HG03469 (cell line): ENCODE results near the gene HS3ST2.
"Not testable (repeated sequence)": the region's sequence is repeated elsewhere in the genome, so short reads cannot be mapped to it uniquely, and the experiment has no call there.

Experiments
- ATAC-seq: cut with Tn5 transposase; IDR thresholded peaks from one replicate; pipeline ENCODE4 v1.9.1; 2021; ENCODE audit warnings: mild to moderate bottlenecking, moderate library complexity, moderate number of reproducible peaks; ENCODE audit not compliant: unreplicated experiment

Gene HS3ST2

DNA sequence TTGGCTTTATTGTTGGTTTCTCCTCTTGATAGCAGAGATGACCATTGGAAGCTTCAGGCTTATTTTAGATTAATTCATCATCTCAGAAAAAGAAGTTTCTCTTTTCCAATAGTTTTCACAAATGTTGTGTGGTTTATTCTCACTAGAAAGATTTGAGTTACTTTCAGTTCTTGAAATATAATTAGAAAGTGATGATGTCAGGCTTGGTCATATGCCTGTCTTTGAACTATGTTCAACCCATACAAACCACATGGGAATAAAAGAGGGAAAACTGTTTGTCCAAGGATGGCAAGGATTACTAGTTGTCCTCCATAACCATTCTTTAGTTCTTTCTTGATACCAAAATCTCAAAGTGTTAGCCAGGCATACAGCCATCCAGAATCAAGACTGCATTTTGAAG is 3.7 kb upstream of the HS3ST2 start:
- ATAC-seq: no peak

- ATAC-seq: no peak
Measured at GRCh38 chr16:22813223-22813947, 577 bp upstream of the HS3ST2 start.

GRCh38 chr16:22814711-22815105 is 746 bp downstream of the HS3ST2 start:
- ATAC-seq: no peak

GRCh38 chr16:22815863-22816262 is 1.9 kb downstream of the HS3ST2 start:
- no peak for ATAC-seq

DNA sequence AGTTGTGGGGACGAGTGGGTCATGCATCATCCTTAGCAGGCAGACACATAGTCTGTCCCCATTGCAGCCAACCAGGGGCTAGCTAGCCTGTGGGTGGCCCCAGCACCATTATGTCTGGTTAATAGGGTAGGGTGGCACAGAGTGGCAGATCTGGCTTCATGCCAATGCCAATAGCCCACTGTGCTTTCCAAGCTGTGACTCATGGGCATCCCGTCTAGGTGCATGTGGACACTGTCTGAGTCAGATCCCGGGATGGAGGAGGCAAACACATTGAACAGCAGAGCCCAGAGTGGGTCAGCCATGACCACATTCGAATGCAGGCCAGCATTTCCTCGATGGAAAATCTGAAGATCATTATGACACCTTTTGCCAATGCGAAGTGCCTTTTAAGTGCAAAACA is 2.5 kb downstream of the HS3ST2 start:
- ATAC-seq: no peak

- not testable (repeated sequence) for ATAC-seq
Measured at GRCh38 chr16:22818736-22819135, 4.8 kb downstream of the HS3ST2 start.

GRCh38 chr16:22838681-22839080 is 24.7 kb downstream of the HS3ST2 start:
- no peak for ATAC-seq

- not testable (repeated sequence) for ATAC-seq
Measured at GRCh38 chr16:22842031-22842430, 28.1 kb downstream of the HS3ST2 start.

DNA sequence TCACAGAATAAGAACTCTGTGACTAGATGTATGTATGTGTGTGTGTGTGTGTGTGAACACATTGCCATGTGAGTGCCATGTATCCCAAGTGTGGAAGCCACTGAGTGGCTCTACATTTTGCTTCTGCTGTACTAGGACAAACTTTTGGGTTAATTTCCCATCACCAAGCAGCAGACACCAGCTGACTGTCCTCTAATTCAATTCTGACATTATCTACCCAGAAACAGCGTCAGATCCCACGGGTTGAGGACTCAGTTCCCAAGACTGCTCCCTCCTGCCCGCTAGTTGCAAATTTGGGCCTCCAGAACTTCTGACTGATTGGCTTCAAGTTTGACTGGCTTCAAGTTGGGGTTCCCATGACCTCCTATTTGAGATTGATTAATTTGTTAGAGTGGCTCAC is 29.2 kb downstream of the HS3ST2 start:
- ATAC-seq: no peak

DNA sequence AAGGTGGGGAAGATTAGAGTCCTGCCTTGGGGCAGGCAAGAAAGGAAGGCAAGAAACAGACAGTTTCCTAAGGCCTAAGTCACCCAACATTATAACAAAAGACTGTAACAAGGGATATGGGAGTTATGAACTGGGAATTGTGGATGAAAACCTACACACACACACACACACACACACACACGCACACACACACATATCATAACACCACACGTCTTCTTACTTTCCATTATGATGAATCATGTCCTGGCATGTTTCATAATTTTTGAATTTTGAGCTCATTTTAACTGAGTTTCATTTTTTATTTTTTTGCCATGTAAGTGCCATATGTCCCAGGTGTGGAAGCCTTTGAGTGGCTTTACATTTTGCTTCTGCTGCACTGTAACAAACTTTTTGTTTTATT is 29.9 kb downstream of the HS3ST2 start:
- ATAC-seq: no peak

DNA sequence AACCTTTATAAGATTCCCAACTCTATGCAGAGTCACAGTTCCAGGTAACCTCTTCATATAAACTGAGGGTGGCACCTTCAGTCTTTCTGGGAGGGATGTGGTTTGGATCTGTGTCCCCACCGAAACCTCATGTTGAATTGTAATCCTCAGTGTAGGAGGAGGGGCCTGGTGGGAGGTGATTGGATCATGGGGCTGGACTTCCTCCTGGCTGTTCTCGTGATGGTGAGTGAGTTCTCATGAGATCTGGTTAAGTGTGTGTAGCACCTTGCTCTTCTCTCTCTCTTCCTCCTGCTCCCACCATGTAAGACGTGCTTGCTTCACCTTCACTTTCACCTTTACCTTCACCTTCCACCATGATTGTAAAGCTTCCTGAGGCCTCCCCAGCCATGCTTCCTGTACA is 30.5 kb downstream of the HS3ST2 start:
- no peak for ATAC-seq

DNA sequence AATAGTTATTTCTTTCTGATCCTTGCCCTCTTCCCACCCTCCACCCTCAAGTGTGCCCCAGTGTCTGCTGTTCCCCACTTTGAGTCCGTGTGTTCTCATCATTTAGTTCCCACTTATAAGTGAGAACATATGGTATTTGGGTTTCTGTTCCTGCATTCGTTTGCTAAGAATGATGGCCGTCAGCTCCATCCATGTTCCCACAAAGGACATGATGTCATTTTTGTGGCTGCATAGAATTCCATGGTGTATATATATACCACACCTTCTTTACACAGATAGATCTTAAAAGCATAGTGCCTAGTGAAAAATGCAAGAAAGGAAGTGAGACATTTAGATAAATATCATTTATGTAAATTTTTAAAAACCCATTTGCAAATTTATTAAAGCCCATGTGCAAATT is 33.1 kb downstream of the HS3ST2 start:
- ATAC-seq: no peak

DNA sequence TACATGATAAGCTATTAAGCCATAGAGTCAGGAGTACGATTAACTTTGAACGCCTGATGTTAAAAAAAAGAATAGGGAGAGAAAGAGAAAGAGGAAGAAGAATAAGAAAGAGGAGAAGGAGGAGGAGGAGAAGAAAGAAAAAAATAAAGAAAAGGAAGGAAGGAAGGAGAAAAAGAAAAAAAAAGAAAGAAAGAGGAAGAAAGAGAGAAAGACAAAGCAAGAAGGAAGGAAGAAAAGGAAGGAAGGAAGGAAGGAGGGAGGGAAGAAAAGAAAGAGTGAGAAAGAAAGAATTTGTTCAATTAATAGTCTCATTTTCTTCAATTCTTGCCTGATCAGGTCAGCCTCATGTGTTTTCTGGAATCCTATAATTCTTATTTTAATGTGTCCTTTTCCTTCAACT is 33.7 kb downstream of the HS3ST2 start:
- ATAC-seq: no peak

DNA sequence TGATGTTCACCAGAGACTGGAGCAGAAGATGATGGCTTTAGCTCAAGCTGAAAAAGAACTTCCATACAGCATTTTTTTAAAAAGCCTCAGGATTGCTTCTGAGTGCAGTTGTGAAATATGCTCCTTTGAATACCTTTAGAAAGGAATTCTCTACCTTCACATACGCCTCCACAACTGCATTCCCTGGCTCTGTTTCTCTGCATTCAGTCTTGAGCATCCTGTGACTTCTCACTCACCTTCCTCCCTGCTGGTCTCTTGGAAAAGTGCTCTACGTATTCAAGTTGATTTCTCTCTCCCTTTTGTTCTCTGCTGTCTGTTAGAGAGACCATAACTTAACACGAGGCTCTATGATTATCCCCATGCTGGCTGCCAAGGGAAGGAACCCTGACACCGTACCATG is 34.5 kb downstream of the HS3ST2 start:
- ATAC-seq: no peak

- no peak for ATAC-seq
Measured at GRCh38 chr16:22849517-22849916, 35.6 kb downstream of the HS3ST2 start.

- no peak for ATAC-seq
Measured at GRCh38 chr16:22855231-22855630, 41.3 kb downstream of the HS3ST2 start.

GRCh38 chr16:22857296-22858025 is 43.5 kb downstream of the HS3ST2 start:
- ATAC-seq: no peak

DNA sequence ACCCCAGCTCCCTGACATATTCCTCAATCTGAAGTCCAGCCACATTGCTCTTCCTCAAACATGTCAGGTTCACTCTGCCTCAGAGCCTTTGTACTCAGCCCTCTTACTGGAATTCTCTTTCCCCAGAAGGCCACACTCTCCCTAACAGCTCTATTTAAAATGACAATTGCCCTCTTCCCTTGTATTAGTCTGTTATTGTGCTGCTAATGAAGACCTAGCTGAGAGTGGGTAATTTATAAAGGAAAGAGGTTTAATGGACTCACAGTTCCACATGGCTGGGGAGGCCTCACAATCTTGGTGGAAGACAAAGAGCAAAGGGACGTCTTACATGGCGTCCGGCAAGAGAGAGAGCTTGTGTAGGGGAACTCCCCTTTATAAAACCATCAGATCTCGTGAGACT is 46.0 kb downstream of the HS3ST2 start:
- no peak for ATAC-seq

GRCh38 chr16:22861580-22861979 is 47.6 kb downstream of the HS3ST2 start:
- ATAC-seq: no peak

- ATAC-seq: no peak
Measured at GRCh38 chr16:22862046-22862445, 48.1 kb downstream of the HS3ST2 start.

GRCh38 chr16:22864375-22864774 is 50.4 kb downstream of the HS3ST2 start:
- no peak for ATAC-seq

DNA sequence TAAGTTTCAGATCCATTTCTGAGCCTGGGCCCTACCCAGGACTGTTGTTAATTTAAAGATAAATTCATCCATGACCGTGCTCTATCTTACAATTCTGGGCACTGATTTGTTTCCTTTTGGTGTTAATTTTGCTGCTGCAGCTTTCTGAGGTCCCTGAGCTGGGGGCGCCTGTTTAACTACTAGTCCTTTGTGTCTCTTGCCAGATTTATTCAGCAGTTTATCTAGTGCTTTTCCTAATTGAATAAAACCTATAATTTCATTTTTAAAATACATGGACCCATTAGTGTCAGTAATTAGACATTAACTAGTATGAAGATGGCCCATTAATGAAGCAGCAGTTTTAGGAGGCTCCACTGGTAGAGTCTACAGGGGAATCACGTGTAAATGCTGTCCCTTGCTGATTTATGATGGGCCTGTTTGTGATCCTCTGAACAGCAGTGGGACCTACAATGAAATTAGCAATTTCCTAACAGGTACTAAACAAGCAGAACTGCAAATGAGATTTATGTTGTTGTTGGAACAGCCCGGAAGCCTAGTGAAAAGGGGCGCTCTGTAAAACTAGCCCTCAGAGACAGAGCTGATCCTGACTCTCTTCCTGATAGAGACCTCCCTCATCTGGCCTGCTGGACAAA is 54.7 kb downstream of the HS3ST2 start:
- no peak for ATAC-seq
